SK-N-SH treated with all-trans-retinoic acid at 6 μM for 48 hours (cell line): Measurements from ENCODE around the gene DSN1.

ENCODE experiments used
- ARNTL ChIP-seq: fragments of 450-650 bp; formaldehyde crosslinking; IDR thresholded peaks from 2 replicates; pipeline ENCODE4 v1.5.0; 2020; ENCODE audit warnings: low read depth, mild to moderate bottlenecking, moderate library complexity, borderline replicate concordance
- ESRRG ChIP-seq: fragments of 250-450 bp; sonication (Bioruptor Pico); IDR thresholded peaks from 2 replicates; pipeline ENCODE4 v1.6.1; 2021; ENCODE audit warnings: mild to moderate bottlenecking
- ISL1 ChIP-seq: fragments of 250-450 bp; sonication (Bioruptor Pico); IDR thresholded peaks from 2 replicates; pipeline ENCODE4 v2.1.2; 2022; ENCODE audit warnings: mild to moderate bottlenecking, moderate library complexity
- PATZ1 ChIP-seq: fragments of 250-450 bp; sonication (Bioruptor Pico); IDR thresholded peaks from 2 replicates; pipeline ENCODE4 v1.8.0; 2020; ENCODE audit warnings: mild to moderate bottlenecking, moderate library complexity, borderline replicate concordance
- ZFP30 ChIP-seq: fragments of 450-650 bp; formaldehyde crosslinking; IDR thresholded peaks from 2 replicates; pipeline ENCODE4 v1.5.0; 2022; ENCODE audit warnings: mild to moderate bottlenecking, moderate library complexity
- ZNF565 ChIP-seq: fragments of 450-650 bp; formaldehyde crosslinking; conservative IDR thresholded peaks from 2 replicates; pipeline ENCODE4 v1.5.0; 2020; ENCODE audit warnings: low read depth, mild to moderate bottlenecking, moderate library complexity
- ZNF8 ChIP-seq: fragments of 450-650 bp; formaldehyde crosslinking; IDR thresholded peaks from 2 replicates; pipeline ENCODE4 v1.5.0; 2020; ENCODE audit warnings: mild to moderate bottlenecking, moderate library complexity

DNA sequence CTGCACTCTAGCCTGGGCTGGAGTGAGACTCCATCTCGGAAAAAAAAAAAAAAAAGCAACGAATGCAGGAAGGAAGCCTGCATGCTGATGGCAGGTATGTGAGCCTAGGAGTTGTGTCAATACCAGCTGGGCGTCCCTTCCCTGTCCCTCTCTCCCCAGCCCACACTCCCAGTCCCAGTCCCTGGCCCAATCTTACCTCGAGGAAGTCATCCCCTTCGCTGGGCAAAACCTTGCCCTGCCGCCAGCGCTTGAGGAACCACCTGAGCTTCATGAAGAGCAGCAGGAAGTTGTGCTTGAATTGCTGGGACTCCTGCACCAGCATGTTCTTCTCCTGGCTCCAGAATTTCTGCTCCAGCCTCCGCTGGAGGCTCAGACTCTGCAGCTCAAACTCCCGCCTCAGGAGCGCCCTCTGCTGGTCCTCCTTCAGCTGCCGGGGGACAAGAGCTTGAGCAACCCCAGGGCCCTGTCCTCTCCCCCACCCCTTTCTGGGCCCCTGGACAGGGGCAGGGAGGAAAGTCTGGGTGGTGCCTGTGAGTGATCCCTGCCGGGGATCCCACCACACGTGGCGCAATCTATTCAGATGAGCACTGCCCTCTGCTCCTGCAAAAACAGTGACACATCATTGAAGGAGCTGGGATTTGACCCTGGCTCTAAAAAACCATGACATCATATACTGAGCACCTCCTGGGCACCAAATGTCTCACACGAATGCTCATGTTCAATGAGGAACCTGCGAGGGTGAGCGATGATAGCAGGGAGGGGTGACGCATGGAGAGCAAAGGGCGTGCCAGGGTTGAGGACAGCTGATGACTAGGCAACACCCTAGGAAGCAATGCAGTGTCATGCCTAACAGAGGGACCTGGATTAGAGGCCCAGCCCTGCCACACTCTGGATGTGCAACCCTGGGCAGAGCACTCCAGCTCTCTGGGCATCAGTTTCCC is 35.0 kb upstream of the DSN1 start:
- TF ChIP-seq ZNF8 (CRISPR knock-in tag): no peak
- no peak for TF ChIP-seq ZFP30 (CRISPR knock-in tag)
- no peak for TF ChIP-seq ARNTL (CRISPR knock-in tag)
- TF ChIP-seq ZNF565 (CRISPR knock-in tag): no peak
- TF ChIP-seq PATZ1: no peak
- no peak for TF ChIP-seq ISL1 (CRISPR knock-in tag)
- no peak for TF ChIP-seq ESRRG (CRISPR knock-in tag)
